Keratinocyte (primary cell): ENCODE measurements around the gene INHBC. TPM values are rescaled to one million over a fixed set of nuclear protein-coding genes. Genes with fewer than 3 reads are reported as not detected.
A peak's percentile ranks its signal among the peaks of the same experiment; 100 is the strongest.

Source experiments
- DNase-seq: peaks from one replicate; pipeline ENCODE4 v3.0.0-alpha.2; 2011; ENCODE audit warnings: low read depth, missing footprints, low spot score
- FAIRE-seq: peaks from 2 replicates; lab custom pipeline; 2011; peaks lifted over from hg19 to GRCh38; lab: Jason Lieb, UNC
- H2AFZ ChIP-seq: 2 replicates; pipeline ENCODE4 v1.6.0; 2012; ENCODE audit warnings: low read length, control low read depth, inconsistent platforms; ENCODE audit not compliant: control insufficient read depth
- H3K27ac ChIP-seq: 2 replicates; pipeline ENCODE4 v1.5.1; 2011; ENCODE audit warnings: low read length; ENCODE audit not compliant: control insufficient read depth, insufficient read depth
- H3K27me3 ChIP-seq: 3 replicates; pipeline ENCODE4 v1.6.0; 2011; ENCODE audit warnings: low read length; ENCODE audit not compliant: control insufficient read depth, insufficient read depth; ENCODE audit errors: extremely low read depth
- H3K36me3 ChIP-seq, 2 experiments: 2 replicates in 1 of 2; 3 replicates in 1 of 2; pipeline ENCODE4 v1.5.1; 2011; ENCODE audit warnings: low read length in 2 of 2, mild to moderate bottlenecking in 1 of 2; ENCODE audit not compliant: control insufficient read depth in 2 of 2, insufficient read depth in 2 of 2; ENCODE audit errors: extremely low read depth in 1 of 2
- H3K4me1 ChIP-seq: 3 replicates; pipeline ENCODE4 v1.5.1; 2011; ENCODE audit warnings: low read length; ENCODE audit not compliant: control insufficient read depth, insufficient read depth; ENCODE audit errors: extremely low read depth
- H3K4me2 ChIP-seq: 3 replicates; pipeline ENCODE4 v1.6.0; 2011; ENCODE audit warnings: low read depth, low read length; ENCODE audit not compliant: control insufficient read depth, insufficient read depth; ENCODE audit errors: extremely low read depth
- H3K4me3 ChIP-seq, 3 experiments: fragments of 200-600 bp in 1 of 3; sonication (generic) in 1 of 3; 2 replicates in 2 of 3; 3 replicates in 1 of 3; pipeline ENCODE4 v1.5.1; 2011 to 2016; ENCODE audit warnings: low read length in 3 of 3, mild to moderate bottlenecking in 3 of 3, control low read depth in 2 of 3, inconsistent platforms in 1 of 3, low read depth in 1 of 3, mixed read lengths in 1 of 3, mixed run types in 1 of 3, moderate library complexity in 1 of 3; ENCODE audit not compliant: control insufficient read depth in 2 of 3, insufficient read depth in 2 of 3; ENCODE audit errors: extremely low read depth in 1 of 3
- H3K79me2 ChIP-seq: 2 replicates; pipeline ENCODE4 v1.6.0; 2012; ENCODE audit warnings: low read length; ENCODE audit not compliant: control insufficient read depth, insufficient read depth
- H3K9ac ChIP-seq: 3 replicates; pipeline ENCODE4 v1.6.0; 2011; ENCODE audit warnings: low read length; ENCODE audit not compliant: control insufficient read depth, insufficient read depth; ENCODE audit errors: extremely low read depth
- H3K9me1 ChIP-seq: 3 replicates; pipeline ENCODE4 v1.6.0; 2011; ENCODE audit warnings: low read length; ENCODE audit not compliant: control insufficient read depth, insufficient read depth; ENCODE audit errors: extremely low read depth
- H3K9me3 ChIP-seq: 2 replicates; pipeline ENCODE4 v1.5.1; 2012; ENCODE audit warnings: low read depth, low read length; ENCODE audit not compliant: control insufficient read depth
- H4K20me1 ChIP-seq: 3 replicates; pipeline ENCODE4 v1.6.0; 2011; ENCODE audit warnings: low read length; ENCODE audit not compliant: control insufficient read depth, insufficient read depth; ENCODE audit errors: extremely low read depth
- EZH2 ChIP-seq: IDR thresholded peaks from one replicate; pipeline ENCODE4 v1.6.1; 2012; ENCODE audit warnings: inconsistent platforms, mild to moderate bottlenecking, low read length, moderate library complexity
- dilution Hi-C: fragments of 300-500 bp; cut with MboI; formaldehyde crosslinking; loops from one replicate; pipeline ENCODE4 v1.7.0; 2020; ENCODE audit warnings: low sequenced_read_pairs; ENCODE audit not compliant: extremely low pct_ligation_motif_present
- polyA plus RNA-seq, 5 experiments: library from polyadenylated mRNA; depleted of rRNA in 3 of 5; stranded (reverse) in 3 of 5; stranded (forward) in 1 of 5; unstranded in 1 of 5; fragments of >200 nt; gene quantifications; 1 replicate in 1 of 5; 2 replicates in 3 of 5; 3 replicates in 1 of 5; pipeline versions ENCODE4 v1.2.1 to v1.2.3, GENCODE V29; 2011 to 2012; ENCODE audit warnings: missing spikeins in 2 of 5, low read depth in 1 of 5, low replicate concordance in 1 of 5
- TF ChIP-seq, protein P1 (sequence below), 3 experiments: IDR thresholded peaks in 1 of 3; conservative IDR thresholded peaks in 1 of 3; optimal IDR thresholded peaks in 1 of 3; 2 replicates in 2 of 3; 3 replicates in 1 of 3; pipeline versions ENCODE3 to v1.5.1; 2011; ENCODE audit warnings: low read length in 3 of 3, mild to moderate bottlenecking in 3 of 3, moderate library complexity in 2 of 3, control low read depth in 1 of 3, inconsistent platforms in 1 of 3; ENCODE audit not compliant: insufficient read depth in 2 of 3; ENCODE audit errors: extremely low read depth in 1 of 3

INHBC gene
- polyA plus RNA-seq, 1 donor (not counting 4 experiments of a cell fraction or from before 2014, with no cell fraction given), result 0.04 TPM

DNA sequence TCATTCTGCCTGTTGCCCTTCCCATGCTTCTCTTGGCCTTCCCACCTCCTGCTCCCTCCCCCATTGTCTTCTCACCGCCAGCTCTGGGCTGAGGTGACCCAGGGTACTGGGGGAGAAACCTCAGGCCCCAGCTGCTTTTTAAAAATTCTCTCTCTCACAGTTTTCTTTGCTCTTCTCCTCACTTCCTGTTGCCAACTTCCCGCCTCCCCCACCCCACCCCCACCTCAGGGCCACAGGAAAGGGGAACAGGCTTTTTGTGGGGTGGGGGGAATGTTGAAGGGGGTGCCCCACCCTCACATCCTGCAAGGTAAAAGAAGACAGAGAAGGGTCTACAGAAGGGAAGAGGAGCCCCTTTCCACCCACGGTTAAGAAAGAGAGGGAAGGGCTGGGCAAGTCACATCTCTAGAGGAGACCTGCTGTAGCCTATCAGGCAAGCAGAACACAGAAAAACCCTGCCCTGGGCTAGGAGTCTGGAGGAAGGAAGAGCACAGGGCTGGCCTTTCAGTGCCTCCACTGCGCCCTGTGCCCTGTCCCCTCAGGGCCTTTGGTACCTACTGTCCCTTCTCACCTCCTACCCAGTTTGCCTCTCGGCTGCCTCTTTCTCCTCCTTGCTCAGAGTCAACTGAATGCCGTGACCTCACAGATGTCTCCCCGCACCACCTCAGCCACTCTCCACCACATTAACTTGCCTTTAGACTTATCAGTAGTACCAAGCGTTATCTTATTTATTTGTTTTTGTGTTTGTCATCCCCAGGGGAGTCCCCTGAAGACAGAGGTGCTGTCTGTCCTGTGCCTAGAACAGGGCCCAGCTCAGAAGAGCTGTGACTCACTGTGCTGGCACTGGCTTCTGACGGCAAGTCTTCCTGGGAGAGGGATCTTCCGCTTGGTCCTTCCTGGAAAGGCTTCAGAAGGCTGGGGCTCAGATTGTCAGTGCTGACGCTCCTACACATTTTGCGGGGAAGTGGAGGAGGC is 43.4 kb downstream of the INHBC start:
- TF ChIP-seq EZH2, result peak; percentile 18
- TF ChIP-seq, protein P1, sequence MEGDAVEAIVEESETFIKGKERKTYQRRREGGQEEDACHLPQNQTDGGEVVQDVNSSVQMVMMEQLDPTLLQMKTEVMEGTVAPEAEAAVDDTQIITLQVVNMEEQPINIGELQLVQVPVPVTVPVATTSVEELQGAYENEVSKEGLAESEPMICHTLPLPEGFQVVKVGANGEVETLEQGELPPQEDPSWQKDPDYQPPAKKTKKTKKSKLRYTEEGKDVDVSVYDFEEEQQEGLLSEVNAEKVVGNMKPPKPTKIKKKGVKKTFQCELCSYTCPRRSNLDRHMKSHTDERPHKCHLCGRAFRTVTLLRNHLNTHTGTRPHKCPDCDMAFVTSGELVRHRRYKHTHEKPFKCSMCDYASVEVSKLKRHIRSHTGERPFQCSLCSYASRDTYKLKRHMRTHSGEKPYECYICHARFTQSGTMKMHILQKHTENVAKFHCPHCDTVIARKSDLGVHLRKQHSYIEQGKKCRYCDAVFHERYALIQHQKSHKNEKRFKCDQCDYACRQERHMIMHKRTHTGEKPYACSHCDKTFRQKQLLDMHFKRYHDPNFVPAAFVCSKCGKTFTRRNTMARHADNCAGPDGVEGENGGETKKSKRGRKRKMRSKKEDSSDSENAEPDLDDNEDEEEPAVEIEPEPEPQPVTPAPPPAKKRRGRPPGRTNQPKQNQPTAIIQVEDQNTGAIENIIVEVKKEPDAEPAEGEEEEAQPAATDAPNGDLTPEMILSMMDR (optimal IDR thresholded peaks at IDR 0.05 in 1 of 3, IDR thresholded peaks at IDR 0.05 in 1 of 3, conservative IDR thresholded peaks at IDR 0.05 in 1 of 3; ENCODE audit: extremely low read depth in 1 of 3, insufficient read depth in 2 of 3, low read length in 3 of 3), result no peak
- H3K4me3 ChIP-seq, result no peak overlapping the region
- no peaks in the 10 kb centered on the region for H3K9me1 ChIP-seq
- dilution Hi-C loops, result no loop called here
- peaks cover 67% of the 10 kb centered on the region for H3K27me3 ChIP-seq
- H3K9ac ChIP-seq, result no peak overlapping the region
- H2AFZ ChIP-seq, result no peak overlapping the region
- no peak overlapping the region for H3K27ac ChIP-seq
- H3K4me1 ChIP-seq, result peaks cover 3% of the 10 kb centered on the region
- FAIRE-seq (no peak), DNase-seq (no peak)
- H3K36me3 ChIP-seq, result no peaks in the 10 kb centered on the region
- no peak overlapping the region for H3K4me2 ChIP-seq
- H3K79me2 ChIP-seq, result no peaks in the 10 kb centered on the region
- no peaks in the 10 kb centered on the region for H4K20me1 ChIP-seq
- H3K9me3 ChIP-seq, result no peaks in the 10 kb centered on the region

DNA sequence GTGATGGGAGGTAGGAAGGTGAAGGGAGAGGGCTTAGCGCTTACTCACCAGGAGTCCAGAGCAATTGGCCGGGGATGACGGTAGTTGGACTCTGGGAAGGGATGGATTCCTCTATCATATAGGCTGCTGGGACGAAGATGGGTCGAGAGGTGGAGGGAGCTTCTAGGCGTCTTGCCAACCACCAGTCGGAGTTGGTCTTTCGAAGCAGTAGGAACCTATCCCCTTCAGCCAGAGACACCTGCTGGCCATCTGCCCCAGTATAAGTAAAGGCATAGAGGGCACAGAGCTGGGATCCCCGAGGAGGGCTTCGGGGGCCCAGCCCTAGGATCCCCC is 44.4 kb downstream of the INHBC start:
- Histone ChIP-seq H3K4me1 (peaks cover 3% of the 10 kb centered on the region), H3K4me3 (no peak overlapping the region), H3K9me1 (no peaks in the 10 kb centered on the region), H3K9me3 (no peaks in the 10 kb centered on the region), H3K79me2 (no peaks in the 10 kb centered on the region), H3K4me2 (no peak overlapping the region), H2AFZ (no peak overlapping the region), H3K27me3 (peaks cover 57% of the 10 kb centered on the region), H3K36me3 (no peaks in the 10 kb centered on the region), H3K9ac (no peak overlapping the region), H4K20me1 (no peaks in the 10 kb centered on the region), H3K27ac (no peak overlapping the region)
- FAIRE-seq, result no peak
- no peak for DNase-seq
- dilution Hi-C loops, result no loop called here
- TF ChIP-seq EZH2, result no peak
- TF ChIP-seq, protein P1 (optimal IDR thresholded peaks at IDR 0.05 in 1 of 3, IDR thresholded peaks at IDR 0.05 in 1 of 3, conservative IDR thresholded peaks at IDR 0.05 in 1 of 3; ENCODE audit: extremely low read depth in 1 of 3, insufficient read depth in 2 of 3, low read length in 3 of 3), result no peak
